Stimulated activated CD4-positive, alpha-beta T cell treated with anti-CD3 and anti-CD28 coated beads, Interleukin-1b, Interleukin-23, amount 100 ng/mL, for 1 hour (primary cell): ENCODE measurements around the gene DLX4.

Experiments used
- DNase-seq, 2 donors: peaks; one replicate each; pipeline ENCODE4 v3.0.0-alpha.2; 2020; ENCODE audit warnings: low read depth in 2 of 2

Gene DLX4

DNA sequence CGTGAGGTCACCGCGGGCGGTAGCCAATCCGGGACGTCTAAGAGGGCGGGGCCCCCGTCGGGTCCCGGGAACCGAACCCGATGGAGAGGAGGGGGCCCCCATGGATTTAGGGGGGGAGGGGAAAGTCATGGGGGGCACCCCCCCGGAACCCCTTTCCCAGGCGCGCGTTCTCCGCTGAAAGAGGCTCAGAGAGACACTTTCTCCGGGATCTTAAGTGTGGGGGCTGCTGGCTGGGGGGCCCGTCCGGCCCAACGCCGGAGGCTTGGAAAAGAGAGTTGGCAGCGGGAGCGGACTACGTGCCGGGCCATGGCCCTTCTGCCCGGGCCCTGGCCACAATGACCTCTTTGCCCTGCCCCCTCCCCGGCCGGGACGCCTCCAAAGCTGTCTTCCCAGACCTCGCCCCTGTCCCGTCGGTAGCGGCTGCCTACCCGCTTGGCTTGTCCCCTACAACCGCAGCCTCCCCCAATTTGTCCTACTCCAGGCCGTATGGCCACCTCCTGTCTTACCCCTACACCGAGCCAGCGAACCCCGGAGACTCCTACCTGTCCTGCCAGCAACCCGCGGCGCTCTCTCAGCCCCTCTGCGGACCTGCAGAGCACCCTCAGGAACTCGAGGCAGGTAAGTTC lies at the start of gene DLX4:
TSS of gene DLX4 (plus strand) at position 57 of the 626 bp plus-strand sequence. CDS start at position 336, 279 bp downstream.
- no peak for DNase-seq

GRCh38 chr17:49920030-49920769 lies 48.8 kb upstream of the DLX4 start:
- DNase-seq: no peak

DNA sequence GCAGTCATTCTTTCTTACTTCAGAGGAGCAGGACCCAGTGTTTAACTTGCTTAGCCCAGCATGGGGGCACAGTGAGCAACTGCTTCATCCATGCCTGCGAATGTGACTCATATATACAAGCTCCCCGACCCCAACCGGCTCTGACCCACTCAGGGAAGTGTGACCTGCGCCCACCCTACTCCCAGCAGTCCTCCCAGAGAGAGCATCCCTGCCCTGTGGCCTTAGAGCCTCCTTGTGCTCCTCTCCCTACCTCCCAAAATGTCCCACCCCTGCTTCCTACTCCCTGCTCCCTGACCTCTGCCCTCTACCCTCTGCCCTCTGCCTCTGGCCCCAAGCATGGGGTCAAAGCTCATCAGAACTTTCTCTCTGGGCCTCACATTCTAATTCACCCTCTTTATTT lies 46.9 kb upstream of the DLX4 start:
- DNase-seq: no peak

- DNase-seq: no peak
Measured at GRCh38 chr17:49924116-49924515, 44.9 kb upstream of the DLX4 start.

- no peak for DNase-seq
Measured at GRCh38 chr17:49924589-49924988, 44.4 kb upstream of the DLX4 start.

GRCh38 chr17:49925921-49926320 lies 43.1 kb upstream of the DLX4 start:
- no peak for DNase-seq

GRCh38 chr17:49926886-49927285 lies 42.1 kb upstream of the DLX4 start:
- no peak for DNase-seq

DNA sequence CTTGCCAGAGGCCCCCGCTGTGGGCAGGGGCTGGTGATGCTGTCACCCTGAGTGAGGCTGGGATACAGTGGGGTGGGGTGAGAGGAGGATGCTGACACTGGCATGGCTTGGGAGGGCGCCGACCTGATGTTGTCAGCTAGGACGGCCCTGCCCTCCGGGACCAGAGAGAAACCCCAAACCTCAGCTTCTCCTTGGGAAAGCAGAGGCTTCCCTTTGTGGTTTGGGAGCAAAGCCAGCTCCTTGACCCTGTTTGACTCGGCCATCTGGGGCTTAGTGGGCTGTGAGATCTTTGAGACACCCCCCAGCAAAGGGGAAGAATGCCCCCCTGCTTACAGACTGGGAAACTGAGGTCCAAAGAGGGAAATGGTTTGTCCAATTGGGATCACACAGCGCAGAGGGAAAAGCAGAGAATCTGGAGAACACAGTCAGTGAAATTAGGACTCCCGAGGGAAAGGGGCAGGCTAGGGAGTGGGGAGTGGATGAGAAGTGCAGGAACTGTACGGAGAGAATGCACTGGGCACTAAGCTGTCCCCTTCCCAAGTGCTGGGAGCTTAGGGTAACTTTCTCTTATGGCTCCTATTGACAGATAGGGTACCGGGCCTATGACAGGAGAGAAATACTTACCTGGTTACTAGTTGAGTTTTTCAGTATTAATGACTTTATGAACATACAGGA lies 40.7 kb upstream of the DLX4 start:
- no peak for DNase-seq

DNA sequence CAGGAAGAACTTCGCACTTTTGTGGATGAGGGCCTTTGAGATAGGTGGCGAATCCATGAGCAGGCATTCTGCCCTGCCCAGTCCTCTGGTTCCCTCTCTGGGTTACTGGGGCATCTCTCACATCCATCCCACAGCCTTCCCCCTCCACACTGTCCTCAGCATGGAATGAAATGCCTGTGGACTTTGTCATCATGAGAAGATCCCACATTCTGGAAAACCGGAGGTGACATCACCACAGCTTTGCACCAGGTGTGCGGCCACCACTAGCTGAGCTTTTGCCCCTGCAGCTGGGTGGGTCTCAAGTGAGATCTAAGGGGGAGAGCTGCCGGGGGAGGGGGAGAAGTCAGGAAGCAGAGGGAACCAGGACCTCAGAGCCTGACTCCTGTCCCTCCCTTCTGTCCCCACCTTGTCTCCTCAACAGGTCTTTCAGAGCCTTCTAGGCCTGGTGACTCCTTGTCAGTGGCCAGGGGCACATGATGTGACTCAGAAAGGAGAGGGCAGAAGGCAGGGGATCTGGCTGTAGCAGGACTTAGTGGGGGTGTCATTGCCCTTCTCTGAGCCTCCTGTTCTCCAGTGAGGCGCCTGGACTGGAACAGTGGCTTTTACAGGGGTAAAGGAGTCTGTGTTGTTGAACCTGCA lies 40.0 kb upstream of the DLX4 start:
- DNase-seq: no peak

DNA sequence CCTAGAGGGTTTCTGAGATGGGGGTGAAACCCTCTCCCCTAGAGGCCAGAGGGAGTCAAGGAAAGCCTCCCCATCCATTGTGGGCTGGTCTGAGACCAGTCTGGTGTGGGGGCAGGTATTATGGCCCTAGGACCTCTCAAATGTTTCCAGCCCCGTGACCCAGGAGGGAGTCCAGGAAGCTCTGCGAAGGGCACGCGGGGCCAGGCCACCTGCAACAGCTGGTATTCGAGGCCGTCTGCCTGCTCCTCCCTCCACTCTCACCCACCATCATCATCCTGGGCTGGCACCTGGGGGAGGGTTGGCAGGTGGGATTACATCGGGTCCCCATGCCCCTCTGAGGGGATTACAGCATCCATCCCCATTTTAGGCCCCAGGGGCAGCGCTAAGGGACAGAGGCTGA lies 38.1 kb upstream of the DLX4 start:
- no peak for DNase-seq

DNA sequence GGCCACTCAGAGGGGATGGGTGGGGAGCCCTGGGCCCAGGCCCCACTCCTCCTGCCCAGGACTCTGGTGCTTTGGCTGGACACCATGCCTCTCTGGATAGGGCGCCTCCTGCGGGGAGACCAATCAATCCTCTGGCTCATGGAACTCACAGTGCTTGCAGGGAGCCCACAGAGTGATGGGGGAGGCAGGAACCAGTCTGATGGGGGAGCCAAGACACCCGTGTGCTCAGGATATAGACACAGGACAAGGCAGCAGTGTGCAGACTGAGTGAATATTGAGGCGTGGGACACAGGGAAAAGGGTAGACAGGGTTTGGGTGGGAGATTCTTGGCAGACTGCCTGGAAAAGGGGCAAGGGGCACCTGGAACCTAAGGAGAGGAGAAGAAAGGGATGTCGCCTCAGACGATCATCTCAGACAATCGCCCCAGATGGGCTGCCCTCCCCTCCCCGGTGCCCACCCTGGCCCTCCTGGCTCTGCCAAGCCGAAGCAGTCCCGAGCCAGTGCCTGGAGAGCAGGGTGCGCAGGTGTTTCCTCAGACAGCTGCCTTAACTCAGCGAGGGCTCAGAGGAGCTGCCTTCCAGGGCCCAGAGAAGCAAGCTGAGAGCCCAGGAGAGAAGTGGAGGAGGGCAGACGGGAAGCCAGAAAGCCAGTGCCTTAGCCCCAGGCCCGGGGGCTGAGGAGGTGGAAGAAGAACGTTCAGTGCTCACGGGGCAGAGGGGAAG lies 37.4 kb upstream of the DLX4 start:
- DNase-seq: no peak

- no peak for DNase-seq
Measured at GRCh38 chr17:49932138-49932723, 36.8 kb upstream of the DLX4 start.

DNA sequence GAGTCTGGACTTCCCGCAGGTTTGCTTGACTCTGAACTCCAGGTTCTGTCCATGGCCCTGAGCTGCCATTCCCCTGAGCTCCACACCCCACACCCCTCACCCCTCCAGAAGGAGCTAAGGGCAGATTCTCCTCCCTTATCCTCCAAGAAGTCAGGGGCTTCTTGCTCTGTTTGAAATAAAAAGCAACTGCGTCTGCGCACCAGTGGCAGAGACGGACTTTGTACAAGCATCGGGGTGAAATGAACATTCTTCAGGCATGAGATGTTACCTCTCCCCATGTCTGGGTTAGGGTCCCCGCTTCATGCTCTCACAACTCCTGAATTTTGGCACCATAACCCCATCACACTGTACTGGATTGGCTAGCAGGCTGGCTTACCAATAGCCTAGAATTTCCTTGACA lies 36.1 kb upstream of the DLX4 start:
- no peak for DNase-seq

GRCh38 chr17:49935526-49936210 lies 33.3 kb upstream of the DLX4 start:
- DNase-seq: no peak

- no peak for DNase-seq
Measured at GRCh38 chr17:49936386-49936785, 32.6 kb upstream of the DLX4 start.

DNA sequence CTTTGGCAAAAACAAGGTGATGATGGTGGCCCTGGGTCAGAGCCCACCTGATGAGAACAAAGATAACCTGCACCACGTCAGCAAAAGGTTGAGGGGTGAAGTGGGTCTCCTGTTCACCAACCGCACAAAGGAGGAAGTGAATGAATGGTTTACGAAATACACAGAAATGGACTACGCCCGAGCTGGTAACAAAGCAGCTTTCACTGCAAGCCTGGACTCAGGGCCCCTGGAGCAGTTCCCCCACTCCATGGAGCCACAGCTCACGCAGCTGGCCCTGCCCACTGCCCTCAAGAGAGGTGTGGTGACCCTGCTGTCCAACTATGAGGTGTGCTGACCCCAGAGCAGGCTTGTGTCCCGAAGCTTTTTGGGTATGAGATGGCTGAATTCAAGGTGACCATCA lies 29.7 kb upstream of the DLX4 start:
- DNase-seq: no peak

GRCh38 chr17:49941427-49941826 lies 27.6 kb upstream of the DLX4 start:
- no peak for DNase-seq

DNA sequence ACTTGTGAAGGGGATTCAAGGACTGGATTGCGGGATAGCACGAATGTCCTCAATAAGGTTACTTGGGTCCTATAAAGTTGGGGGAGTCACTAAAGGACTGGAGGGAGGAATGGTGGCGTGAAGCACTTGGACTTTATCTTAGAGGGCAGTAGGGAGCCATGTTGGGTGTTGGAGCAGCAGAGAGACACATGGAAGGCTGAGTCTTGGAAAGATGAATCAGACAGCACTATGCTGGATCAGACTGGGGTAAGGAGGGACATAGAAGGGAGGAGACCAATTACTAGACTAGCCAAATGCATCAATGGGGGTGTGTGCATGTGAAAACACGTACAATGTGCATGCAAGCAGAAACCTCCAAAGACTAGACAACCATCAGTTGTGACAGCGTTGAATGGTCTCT lies 26.0 kb upstream of the DLX4 start:
- no peak for DNase-seq

DNA sequence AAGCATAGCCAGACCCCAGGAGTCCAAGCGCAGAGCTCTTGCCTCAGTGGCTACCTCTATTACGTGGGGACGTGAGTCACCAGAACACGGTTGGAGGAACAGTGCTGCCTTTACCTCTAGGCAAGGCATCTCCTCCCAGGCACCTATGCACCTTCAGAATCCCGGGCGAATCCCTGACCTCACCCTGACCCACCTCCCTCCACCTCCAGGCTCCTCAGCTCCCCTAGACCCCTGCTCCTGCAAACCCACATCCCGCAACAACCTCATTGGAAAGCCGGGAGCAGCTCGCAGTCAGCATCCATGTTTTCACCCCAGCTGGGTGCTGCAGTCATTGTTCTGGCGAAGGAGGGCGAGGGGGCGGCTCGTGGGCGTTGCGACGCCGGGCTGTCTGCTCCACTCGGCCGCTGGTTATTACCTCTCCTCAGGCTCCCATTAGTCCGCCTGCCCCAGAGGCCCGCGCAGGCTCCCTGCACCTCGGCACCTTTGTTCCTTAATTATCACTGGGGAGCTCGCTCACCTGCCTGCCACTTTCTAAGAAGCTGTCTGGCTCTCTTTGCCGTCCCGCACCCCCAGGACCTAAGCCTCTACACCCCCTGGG lies 24.6 kb upstream of the DLX4 start:
- DNase-seq: no peak

DNA sequence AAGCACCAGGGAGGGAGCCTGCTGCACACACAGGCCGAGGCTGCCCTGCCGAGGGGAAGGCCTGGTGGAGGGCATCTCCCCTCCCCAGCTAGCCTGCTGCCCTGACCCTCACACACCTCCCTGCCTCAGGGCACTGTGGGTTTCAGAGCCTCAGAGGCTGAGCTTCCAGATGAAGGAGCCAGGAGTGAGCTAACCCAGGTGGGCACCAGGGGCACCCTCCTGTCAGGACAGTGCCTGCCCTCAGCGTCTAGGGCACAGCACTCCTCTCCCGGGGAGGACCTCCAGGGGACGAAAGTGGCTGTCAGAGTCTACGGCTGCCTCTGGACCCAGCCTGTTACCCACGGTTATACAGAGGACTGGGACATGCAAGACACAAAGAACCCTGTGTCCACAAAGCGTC lies 22.8 kb upstream of the DLX4 start:
- DNase-seq: no peak
